HG03095 (cell line): ENCODE measurements around the gene SLC30A7.
"Not testable (repeated sequence)": the region's sequence is repeated elsewhere in the genome, so short reads cannot be mapped to it uniquely, and the experiment has no call there.

Experiments used
- ATAC-seq: cut with Tn5 transposase; IDR thresholded peaks from one replicate; pipeline ENCODE4 v1.9.1; 2021; ENCODE audit warnings: moderate library complexity; ENCODE audit not compliant: unreplicated experiment

SLC30A7 gene

DNA sequence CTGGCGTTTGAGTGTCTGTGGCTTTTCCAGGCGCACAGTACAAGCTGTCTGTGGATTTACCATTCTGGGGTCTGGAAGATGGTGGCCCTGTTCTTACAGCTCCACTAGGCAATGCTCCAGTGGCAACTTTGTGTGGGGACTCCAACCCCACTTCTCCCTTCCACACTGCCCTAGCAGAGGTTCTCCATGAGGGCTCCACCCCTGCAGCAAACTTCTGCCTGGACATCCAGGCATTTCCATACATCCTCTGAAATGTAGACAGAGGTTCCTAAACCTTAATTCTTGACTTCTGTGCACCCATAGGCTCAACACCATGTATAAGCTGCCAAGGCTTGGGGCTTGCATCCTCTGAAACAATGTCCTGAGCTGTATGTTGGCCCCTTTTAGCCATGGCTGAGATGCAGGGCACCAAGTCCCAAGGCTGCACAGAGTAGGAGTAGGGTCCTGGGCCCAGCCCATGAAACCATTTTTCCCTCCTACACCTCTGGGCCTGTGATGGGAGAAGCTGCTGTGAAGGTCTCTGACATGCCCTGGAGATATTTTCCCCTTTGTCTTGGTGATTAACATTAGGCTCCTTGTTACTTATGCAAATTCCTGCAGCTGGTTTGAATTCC lies 5.9 kb upstream of the SLC30A7 start:
- ATAC-seq = not testable (repeated sequence)

DNA sequence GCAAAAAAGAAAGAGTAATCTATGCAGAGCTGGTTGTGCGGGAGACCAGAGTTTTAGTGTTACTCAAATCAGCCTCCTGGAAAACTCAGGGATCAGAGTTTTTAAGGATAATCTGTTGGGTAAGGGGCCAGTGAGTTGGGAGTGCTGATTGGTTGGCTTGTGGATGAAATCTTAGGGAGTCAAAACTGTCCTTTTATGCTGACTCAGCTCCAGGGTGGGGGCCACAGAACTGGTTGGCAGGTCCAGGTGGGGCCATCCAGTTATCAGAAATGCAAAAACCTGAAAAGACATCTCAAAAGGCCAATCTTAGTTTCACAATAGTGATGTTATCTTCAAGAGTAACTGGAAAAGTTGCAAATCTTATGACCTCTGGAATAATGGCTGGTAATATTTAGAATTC lies 4.5 kb upstream of the SLC30A7 start:
- ATAC-seq = no peak

DNA sequence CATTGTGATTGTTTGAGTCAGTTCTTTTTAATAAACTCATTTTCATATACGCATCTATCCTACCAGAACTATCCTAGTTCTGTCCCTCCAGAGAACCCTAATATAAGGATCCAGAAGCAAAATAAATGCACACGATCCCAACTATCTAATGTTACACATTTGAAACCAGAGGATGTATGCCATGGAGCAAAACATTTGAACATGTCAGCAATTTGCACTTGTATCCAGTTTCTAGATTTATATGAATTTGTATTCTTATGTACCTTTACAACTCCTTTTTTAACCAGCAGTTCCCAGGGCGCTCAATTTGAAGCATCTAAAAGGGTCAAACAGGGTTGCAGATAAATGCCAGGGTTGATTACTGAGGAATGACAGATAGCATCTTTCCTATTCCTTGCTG lies 3.3 kb upstream of the SLC30A7 start:
- no peak for ATAC-seq

DNA sequence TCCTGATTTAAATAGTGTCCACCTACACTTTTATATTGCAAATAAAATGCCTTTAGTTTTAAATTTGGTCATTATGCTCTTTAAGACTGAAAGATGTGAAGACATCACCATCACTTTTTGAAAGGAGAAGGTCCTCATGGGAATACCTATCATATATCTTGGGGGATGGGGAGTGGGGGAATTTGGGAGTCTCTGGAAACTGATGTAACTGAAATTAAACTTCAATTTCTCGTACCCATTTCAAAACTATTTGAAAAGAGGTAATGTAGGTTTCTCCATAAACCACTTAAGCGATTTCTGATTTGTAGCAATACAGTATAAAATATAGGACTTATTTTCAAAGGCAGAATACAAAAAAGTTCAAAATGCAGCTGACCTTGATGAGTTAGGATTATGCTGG lies 2.2 kb upstream of the SLC30A7 start:
- ATAC-seq = no peak

DNA sequence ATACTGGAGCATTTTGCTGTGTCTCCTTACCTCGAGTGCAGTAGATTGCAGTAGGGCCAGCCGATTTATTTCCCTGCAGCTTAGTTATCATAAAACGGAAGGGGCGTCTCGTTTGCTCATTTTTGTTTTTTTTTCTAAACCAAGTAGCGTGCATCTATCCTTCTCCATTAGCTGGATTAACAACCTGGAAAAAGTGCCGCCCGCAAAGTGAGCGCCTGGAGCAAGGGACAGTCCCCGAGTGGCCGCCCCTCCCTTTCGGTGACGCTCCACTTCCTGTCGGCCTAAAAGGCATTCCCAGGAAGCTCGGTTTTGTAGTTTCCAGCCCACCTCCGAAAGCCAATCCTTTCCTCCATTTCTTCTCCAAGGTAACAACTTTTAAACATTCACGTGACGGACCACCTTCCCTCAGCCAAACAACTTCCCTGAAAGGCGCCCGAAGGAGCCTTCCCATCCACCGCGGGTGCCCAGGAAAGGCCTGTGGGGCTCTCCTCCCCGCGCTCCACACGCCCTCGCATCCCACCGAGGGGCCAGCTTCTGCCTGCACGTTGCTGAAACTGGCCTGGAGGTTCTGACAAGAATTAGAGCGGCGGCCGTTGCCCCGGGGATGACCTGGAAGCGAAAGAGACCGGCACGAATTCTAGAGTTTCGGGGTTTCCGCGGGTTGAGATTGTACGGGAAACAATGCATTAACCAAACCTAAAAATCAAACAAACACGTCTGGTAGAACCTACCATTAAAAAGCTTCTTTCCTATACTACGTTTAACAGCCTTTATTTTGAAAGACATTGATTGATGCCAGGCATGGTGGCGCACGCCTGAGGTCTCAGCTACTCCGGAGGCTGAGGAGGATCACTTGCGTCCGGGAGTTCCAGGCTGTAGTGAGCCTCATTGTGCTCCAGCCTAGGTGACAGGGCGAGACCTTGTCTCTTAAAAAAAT lies 1.0 kb upstream of the SLC30A7 start, which contains the start of gene EXTL2:
Gene EXTL2 (minus strand): TSS at position 240 of the 937 bp plus-strand sequence. CDS start 6,085 bp downstream, outside the sequence.
- peak; percentile 34 for ATAC-seq

DNA sequence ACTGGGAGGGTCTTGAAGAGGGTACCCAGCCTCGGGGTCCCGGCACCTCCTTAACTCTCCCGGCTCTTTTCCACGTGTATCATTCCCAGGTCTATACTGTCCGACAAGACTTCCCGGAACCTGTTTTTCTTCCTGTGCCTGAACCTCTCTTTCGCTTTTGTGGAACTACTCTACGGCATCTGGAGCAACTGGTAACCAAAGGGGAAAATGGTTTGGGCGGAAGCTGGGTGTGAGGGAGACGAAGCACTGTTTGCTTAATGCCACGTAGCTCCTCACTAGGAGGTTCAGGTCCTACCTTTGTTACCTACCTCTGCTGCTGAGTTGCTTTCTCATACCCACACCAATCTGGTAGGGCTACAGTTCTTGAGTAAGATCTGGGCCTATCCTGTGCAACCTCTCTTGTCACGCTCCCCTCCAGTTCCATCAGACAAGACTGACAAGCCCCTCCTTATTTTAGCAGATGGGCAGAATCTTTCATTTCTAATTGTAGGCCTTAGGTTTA lies 642 bp downstream of the SLC30A7 start:
- ATAC-seq = peak; percentile 31

DNA sequence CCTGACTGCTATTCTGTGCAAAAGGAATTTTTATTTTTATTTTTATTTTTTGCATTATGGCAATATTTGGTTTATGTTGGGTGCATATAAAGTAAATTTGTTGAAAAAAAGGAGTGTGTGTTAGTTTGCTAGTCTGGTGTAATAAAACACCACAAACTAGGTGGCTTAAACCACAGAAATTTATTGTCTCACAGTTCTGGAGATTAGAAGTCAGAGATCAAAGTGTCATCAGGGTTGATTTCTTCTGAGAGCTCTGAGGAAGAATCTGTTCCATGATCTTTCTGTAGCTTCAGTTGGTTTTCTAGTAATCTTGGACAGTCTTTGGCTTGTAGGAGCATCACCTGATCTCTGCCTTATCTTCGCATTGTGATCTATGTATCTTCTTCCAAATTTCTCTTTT lies 6.5 kb downstream of the SLC30A7 start:
- ATAC-seq = no peak

DNA sequence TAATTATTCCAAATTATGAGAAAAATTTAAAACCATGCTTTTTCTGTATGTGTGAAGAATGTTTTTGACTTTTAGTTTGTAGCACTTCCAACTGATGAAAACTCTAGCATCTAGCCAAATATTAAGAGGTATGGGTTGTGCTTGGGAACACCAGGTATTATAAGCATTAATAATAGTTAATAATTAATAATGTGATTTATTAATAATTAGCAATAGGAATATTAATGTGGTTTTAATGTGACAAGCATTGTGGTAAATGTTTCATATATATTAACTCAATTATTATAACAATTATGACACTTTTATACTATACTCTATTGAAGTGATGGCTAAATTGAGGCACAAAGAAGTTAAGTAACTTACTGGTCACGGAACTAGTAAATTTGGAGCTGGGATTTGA lies 7.9 kb downstream of the SLC30A7 start:
- ATAC-seq = no peak

DNA sequence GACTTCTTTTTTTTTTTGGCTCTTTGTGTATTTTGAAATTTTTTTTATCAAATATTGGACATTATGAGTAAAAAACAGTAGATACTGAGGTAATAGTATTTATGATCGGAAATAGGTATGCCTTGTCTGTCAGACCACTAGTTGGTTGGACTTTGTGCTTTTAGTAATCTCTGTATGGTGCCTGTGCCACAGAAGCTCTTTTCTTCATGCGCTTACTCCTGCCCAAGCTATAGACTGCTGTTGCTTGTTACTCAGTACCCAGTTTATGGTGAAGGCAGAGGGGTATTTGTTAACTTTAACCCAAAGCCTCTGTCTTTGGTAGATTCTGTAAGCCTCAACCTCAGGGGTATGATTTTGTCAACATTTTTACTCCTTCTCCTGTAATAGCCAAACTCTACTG lies 8.6 kb downstream of the SLC30A7 start:
- ATAC-seq = no peak

DNA sequence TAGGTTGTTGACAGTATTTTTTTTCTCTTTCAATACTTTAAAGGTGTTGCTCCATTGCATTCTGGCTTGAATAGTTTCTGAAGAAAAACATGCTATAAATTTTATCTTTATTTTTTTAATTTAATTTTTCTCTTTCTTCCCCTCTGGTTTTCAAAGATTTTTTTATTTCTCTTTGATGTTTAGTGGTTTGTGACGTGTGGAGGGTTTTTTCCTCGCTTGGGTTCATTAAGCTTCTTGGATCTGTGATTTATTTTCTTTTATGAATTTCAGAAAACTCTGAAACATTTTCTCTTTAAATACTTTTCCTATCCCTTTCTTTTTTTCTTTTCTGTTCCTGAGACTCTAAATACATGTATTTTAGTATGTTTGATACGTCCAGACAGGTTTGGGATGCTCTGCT lies 9.3 kb downstream of the SLC30A7 start:
- ATAC-seq = no peak

DNA sequence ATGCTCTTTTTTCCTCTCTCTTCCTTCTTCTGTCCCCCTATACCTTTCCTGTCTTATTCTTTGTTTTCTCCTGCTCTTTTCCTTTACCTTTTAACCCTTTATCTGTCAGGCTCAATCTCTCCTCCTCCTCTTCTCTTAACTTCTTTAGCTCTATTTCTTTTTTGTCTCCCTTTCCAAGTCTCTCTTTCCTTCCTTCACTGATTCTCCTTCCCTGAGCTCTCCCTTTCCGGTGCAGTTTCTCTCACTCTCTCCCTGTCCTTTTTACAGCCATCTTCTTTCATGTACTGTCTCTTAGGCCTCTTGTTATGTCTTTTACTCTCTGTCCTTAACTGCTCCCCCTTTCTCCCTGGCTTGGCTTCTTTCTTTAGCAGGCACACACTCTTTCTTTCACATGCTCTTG lies 12.0 kb downstream of the SLC30A7 start:
- ATAC-seq = no peak

DNA sequence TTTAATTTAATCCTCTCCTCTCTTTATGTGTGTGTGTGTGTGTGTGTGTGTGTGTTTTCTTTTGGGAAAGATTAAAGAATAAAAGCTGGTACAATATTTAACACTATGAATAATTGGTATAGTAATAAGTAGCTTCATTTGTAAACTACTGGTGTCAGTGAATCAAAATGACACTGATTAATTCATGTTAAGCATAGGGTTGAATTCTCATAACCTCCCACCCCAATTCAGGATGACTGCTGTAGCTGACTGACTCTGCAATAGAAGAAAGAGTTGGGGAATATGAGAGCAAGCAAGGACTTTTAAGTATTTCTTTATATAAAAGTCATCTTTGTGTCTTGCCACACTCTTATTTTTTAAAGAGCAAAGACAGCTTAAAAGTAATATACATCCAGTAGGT lies 13.1 kb downstream of the SLC30A7 start:
- no peak for ATAC-seq

DNA sequence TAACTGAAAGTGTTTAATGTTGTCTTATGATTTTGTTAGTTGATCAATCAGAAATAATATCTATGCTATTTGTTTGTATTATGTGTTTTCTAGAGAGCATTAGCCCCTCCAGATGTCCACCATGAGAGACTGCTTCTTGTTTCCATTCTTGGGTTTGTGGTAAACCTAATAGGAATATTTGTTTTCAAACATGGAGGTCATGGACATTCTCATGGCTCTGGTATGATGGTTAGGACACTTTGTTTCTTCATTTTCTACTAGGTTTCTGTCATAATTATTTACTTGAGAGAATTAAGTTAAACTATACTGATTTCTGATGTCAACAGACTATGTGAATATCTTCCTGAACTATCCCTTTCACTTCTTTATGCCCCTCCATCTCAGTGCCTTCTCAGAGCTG lies 16.1 kb downstream of the SLC30A7 start:
- no peak for ATAC-seq

DNA sequence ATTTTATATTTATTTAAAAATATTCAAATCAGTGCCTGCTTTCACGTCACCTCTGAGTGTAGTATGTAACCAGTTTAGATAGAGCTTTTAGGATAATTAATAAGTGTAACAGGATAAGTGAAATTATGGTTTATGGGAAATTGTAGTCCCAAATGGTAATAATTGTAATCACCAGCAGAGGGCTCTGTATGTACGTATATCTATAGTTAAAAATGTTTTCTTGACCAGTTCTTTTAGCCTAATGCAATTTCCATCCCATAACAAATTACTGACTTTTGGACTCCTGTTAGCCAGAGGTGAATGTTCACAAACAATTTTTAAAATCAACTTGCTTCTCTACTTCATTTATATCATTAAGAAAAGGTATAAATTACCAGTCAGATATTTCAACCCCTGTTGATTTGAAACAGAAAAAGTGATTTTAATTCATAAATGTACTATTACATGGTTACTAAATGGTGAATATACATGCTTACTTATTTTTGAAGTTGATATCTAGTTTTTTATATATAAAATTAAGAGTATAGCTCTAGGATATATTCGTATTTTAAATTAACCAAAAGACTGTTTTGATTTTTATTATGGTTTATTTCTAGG lies 25.3 kb downstream of the SLC30A7 start:
- ATAC-seq = no peak

DNA sequence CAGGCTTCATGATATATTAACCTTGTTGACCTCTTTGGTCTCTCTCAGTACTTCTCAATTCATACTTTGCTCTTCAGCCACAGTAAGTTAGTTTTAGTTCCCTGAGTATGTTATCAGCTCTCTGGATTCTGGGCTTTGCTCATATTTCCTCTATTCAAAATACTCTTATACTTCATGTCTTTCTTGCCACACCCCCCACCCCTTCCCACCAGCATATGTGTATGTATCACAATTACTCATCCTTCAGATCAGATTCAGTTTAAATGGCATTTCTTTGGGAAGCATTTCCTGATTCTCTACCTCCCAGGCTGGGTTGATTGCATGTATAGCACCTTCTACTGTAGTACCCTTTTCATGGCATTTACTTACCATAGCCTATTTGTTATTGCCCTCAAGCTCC lies 28.3 kb downstream of the SLC30A7 start:
- ATAC-seq = no peak

DNA sequence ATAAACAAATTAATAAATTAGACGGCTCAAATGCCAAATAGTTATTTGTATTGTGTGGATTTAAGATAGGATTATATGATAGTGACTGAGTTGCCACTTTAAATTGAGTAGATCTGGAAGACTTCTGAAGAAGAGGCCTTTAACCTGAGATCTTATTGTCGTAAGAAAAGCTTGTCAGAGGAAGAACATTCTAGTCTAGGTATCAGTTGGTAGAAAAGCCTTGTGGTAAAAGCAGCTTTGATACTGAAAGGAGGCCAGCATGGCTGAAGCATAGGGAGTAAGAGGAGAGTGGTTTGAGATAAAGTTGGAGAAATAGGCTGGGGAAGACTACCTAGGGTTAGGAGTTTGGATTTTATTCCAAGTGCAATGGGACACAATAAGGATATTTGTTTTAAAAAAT lies 29.1 kb downstream of the SLC30A7 start:
- ATAC-seq = no peak

DNA sequence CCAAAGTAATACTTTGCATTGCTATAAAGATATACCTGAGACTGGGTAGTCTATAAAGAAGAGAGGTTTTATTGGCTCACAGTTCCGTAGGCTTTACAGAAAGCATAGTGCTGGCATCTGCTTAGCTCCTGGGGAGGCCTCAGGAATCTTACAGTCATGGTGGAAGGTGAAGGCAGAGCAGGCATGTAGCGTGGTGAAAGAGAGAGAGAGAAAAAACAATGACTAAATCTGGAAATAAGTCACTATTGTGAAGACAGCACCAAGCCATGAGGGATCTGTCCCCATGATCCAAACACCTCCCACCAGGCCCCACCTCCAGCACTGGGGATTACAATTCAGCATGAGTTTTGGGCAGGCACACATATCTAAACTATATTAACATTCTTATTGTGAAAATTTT lies 30.4 kb downstream of the SLC30A7 start:
- no peak for ATAC-seq

DNA sequence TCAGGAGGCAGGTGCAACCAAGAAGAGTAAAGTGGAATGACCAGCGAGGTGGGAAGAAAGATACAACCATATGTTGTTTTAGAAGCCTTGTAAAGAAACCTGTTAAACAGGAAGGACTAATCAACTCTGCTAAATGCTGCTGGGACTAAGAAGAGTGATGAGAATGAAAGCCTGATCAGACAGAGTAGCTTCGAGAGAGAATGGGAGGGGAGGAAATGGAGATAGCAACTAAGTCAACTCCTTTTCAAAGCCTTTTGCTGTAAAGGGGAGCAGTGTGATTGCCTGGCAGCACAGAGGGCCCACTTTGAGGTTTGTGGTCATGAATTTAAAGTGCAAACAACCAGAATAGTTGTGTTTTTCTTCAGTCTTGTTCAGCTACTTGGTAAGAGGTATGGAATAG lies 31.4 kb downstream of the SLC30A7 start:
- ATAC-seq = no peak

DNA sequence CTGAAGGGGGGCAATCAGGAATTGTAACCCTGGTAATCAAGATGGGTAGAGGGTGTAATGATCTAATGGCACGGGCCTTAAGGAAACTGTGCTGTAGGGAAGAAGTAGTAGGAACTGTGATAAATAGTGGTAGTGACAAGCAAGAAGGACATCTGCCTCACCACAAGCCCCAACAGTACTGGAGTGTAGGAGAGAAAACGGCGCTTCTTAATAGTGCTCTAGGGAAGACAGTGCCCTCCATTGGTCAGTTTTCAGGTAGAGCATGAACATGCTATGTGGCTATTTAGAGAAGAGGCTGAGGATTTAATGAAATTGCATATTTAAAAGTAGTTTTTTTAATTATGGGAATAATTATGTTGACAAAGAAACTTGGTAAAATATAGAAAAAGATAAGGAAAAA lies 32.2 kb downstream of the SLC30A7 start:
- no peak for ATAC-seq

DNA sequence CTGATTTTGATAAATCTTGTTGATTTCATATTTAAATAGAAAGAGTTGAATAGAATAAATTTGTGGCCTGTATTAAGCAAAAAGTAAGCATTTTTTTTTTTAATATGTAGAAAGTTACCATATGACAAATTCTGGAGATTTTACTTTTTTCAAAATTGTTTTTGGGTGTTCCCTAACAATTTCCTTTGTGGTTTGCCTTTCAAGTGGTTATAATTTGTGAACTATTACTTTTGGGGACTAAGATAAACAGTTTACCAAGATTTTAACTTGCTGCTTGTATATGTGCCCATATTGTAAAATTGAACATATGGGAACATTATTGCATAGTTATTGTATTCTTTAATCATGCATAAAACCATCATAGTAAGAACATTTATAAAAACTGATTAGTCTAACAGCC lies 34.6 kb downstream of the SLC30A7 start:
- no peak for ATAC-seq

DNA sequence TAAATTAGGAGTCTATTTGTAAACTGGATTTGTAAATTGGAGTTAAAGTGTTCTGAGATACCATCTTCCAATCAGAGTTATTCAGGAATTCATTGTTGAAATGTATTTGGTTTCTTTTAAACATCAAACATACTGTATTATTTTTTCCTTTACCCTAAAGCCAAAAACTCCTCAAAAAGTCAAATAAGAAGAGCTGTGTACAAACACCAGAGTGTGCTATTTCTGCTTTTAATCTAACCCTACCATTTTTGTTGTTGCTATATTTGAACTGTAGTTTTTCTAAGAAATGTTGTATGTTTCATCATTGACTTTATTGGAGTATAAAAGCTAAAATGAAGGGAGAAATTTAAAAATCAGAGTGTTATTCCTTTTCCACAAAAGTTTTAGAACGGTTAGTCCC lies 35.8 kb downstream of the SLC30A7 start:
- no peak for ATAC-seq

DNA sequence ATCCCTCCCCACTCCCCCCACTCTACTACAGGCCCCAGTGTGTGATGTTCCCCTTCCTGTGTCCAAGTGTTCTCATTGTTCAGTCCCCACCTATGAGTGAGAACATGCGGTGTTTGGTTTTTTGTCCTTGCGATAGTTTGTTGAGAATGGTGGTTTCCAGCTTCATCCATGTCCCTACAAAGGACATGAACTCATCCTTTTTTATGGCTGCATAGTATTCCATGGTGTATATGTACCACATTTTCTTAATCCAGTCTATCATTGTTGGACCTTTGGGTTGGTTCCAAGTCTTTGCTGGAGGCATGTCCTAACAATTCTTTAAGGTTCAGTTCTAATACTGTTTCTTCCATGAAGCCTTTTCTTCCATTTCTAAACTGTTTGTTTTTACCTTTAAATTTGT lies 37.7 kb downstream of the SLC30A7 start:
- not testable (repeated sequence) for ATAC-seq
